K562 (cell line): ENCODE results near the gene COQ5. TPM values are rescaled to one million over a fixed set of nuclear protein-coding genes. Genes with fewer than 3 reads are reported as not detected.
A peak's percentile ranks its signal among the peaks of the same experiment; 100 is the strongest.

Source experiments
- REST ChIP-seq, 2 experiments: fragments of 450-650 bp; formaldehyde crosslinking in 1 of 2; IDR thresholded peaks; 2 replicates each; pipeline versions ENCODE4 v1.4.0 to v1.6.1; 2014 to 2020; ENCODE audit warnings: mild to moderate bottlenecking in 2 of 2, borderline replicate concordance in 1 of 2, low read depth in 1 of 2
- polyA plus RNA-seq, 8 experiments: library from polyadenylated mRNA; depleted of rRNA in 4 of 8; stranded (reverse) in 5 of 8; unstranded in 3 of 8; fragments of >200 nt; fragmentation: Nextera tagmentation in 2 of 8; fragmentation: Illumina TruSeq in 1 of 8; extraction: Ambion mirVana in 2 of 8; extraction: Trizol in 1 of 8; gene quantifications; 2 replicates each; pipeline versions ENCODE4 v1.2.1 to v1.2.3, GENCODE V29; 2011 to 2014; ENCODE audit warnings: inconsistent platforms in 1 of 8, missing spikeins in 1 of 8
- total RNA-seq, 7 experiments: library from RNA; depleted of rRNA in 6 of 7; stranded (reverse); fragments of >200 nt in 6 of 7; fragmentation: Illumina TruSeq in 2 of 7; extraction: Trizol in 2 of 7; gene quantifications; 2 replicates each; pipeline versions ENCODE4 v1.2.1 to v1.2.3, GENCODE V29; 2011 to 2021; ENCODE audit warnings: low replicate concordance in 1 of 7
- TF ChIP-seq, protein P1 (sequence below), 2 experiments: fragments of 450-650 bp in 1 of 2; IDR thresholded peaks; 2 replicates each; pipeline ENCODE4 v1.6.1; 2011 to 2017; ENCODE audit warnings: low read depth in 2 of 2, antibody characterized with exemption in 1 of 2, borderline replicate concordance in 1 of 2, low read length in 1 of 2, mild to moderate bottlenecking in 1 of 2, mixed read lengths in 1 of 2; ENCODE audit not compliant: control insufficient read depth in 1 of 2
- TF ChIP-seq, protein P2 (sequence below), 2 experiments: fragments of 450-650 bp in 1 of 2; sonication (generic) in 1 of 2; formaldehyde crosslinking in 1 of 2; IDR thresholded peaks; 2 replicates each; pipeline versions ENCODE4 v1.7.1 to v1.9.0; 2016 to 2022; ENCODE audit warnings: inconsistent platforms in 1 of 2, mild to moderate bottlenecking in 1 of 2, missing genetic modification reagents in 1 of 2

The COQ5 gene
- total and polyA plus RNA-seq, 9 of the 15 experiments (the other 6 are each of a cell fraction or from before 2014, with no cell fraction given) = 19.2 to 59.7 (median 30.4) TPM

- no peak; the same call in 1 of the 2 replicates for TF ChIP-seq REST (IDR thresholded peaks at IDR 0.05; ENCODE audit: borderline replicate concordance)
- 0 out of 2 replicates have a peak, but pooled peaks have one; percentile 49 for TF ChIP-seq REST (CRISPR knock-in tag; IDR thresholded peaks at IDR 0.05; ENCODE audit: low read depth)
- TF ChIP-seq, protein P1, sequence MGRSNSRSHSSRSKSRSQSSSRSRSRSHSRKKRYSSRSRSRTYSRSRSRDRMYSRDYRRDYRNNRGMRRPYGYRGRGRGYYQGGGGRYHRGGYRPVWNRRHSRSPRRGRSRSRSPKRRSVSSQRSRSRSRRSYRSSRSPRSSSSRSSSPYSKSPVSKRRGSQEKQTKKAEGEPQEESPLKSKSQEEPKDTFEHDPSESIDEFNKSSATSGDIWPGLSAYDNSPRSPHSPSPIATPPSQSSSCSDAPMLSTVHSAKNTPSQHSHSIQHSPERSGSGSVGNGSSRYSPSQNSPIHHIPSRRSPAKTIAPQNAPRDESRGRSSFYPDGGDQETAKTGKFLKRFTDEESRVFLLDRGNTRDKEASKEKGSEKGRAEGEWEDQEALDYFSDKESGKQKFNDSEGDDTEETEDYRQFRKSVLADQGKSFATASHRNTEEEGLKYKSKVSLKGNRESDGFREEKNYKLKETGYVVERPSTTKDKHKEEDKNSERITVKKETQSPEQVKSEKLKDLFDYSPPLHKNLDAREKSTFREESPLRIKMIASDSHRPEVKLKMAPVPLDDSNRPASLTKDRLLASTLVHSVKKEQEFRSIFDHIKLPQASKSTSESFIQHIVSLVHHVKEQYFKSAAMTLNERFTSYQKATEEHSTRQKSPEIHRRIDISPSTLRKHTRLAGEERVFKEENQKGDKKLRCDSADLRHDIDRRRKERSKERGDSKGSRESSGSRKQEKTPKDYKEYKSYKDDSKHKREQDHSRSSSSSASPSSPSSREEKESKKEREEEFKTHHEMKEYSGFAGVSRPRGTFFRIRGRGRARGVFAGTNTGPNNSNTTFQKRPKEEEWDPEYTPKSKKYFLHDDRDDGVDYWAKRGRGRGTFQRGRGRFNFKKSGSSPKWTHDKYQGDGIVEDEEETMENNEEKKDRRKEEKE (IDR thresholded peaks at IDR 0.05; ENCODE audit: borderline replicate concordance in 1 of 2, control insufficient read depth in 1 of 2, low read depth in 2 of 2, low read length in 1 of 2) = no peak
- TF ChIP-seq, protein P2, sequence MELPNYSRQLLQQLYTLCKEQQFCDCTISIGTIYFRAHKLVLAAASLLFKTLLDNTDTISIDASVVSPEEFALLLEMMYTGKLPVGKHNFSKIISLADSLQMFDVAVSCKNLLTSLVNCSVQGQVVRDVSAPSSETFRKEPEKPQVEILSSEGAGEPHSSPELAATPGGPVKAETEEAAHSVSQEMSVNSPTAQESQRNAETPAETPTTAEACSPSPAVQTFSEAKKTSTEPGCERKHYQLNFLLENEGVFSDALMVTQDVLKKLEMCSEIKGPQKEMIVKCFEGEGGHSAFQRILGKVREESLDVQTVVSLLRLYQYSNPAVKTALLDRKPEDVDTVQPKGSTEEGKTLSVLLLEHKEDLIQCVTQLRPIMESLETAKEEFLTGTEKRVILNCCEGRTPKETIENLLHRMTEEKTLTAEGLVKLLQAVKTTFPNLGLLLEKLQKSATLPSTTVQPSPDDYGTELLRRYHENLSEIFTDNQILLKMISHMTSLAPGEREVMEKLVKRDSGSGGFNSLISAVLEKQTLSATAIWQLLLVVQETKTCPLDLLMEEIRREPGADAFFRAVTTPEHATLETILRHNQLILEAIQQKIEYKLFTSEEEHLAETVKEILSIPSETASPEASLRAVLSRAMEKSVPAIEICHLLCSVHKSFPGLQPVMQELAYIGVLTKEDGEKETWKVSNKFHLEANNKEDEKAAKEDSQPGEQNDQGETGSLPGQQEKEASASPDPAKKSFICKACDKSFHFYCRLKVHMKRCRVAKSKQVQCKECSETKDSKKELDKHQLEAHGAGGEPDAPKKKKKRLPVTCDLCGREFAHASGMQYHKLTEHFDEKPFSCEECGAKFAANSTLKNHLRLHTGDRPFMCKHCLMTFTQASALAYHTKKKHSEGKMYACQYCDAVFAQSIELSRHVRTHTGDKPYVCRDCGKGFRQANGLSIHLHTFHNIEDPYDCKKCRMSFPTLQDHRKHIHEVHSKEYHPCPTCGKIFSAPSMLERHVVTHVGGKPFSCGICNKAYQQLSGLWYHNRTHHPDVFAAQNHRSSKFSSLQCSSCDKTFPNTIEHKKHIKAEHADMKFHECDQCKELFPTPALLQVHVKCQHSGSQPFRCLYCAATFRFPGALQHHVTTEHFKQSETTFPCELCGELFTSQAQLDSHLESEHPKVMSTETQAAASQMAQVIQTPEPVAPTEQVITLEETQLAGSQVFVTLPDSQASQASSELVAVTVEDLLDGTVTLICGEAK (IDR thresholded peaks at IDR 0.05) = no peak
- TF ChIP-seq, protein P2 (CRISPR knock-in tag; IDR thresholded peaks at IDR 0.05) = no peak
Observed at GRCh38 chr12:120469450-120470149, 59.4 kb downstream of the COQ5 start, which contains the start of gene SRSF9 (continued).
